Endothelial cell of umbilical vein (primary cell): ENCODE data around the gene KRTCAP2.

ENCODE experiments used
- CTCF ChIP-seq, 2 donors: IDR thresholded peaks; 1 replicate in 1 of 2; 2 replicates in 1 of 2; pipeline ENCODE4 v1.5.1; 2011; ENCODE audit warnings: low read length in 2 of 2, mild to moderate bottlenecking in 2 of 2, moderate library complexity in 2 of 2, control low read depth in 1 of 2, inconsistent platforms in 1 of 2, low read depth in 1 of 2; ENCODE audit not compliant: insufficient read depth in 1 of 2; ENCODE audit errors: extremely low read depth in 1 of 2
- EZH2 ChIP-seq: IDR thresholded peaks from 2 replicates; pipeline ENCODE4 v1.6.1; 2012; ENCODE audit warnings: borderline replicate concordance, low read depth, mild to moderate bottlenecking, moderate library complexity, low read length, inconsistent platforms; ENCODE audit not compliant: severe bottlenecking
- FOS ChIP-seq: IDR thresholded peaks from 2 replicates; pipeline ENCODE4 v1.6.1; 2011; ENCODE audit warnings: mild to moderate bottlenecking, low read length, moderate library complexity, borderline replicate concordance; ENCODE audit not compliant: insufficient read depth
- GATA2 ChIP-seq: IDR thresholded peaks from 2 replicates; pipeline ENCODE4 v1.7.0; 2011; ENCODE audit warnings: low read depth, mild to moderate bottlenecking, moderate library complexity, mixed read lengths, low read length; ENCODE audit not compliant: insufficient read length, insufficient read depth
- JUN ChIP-seq: IDR thresholded peaks from 2 replicates; pipeline ENCODE4 v1.6.1; 2011; ENCODE audit warnings: borderline replicate concordance, low read depth; ENCODE audit not compliant: insufficient read length, insufficient read depth
- MYC ChIP-seq: IDR thresholded peaks from one replicate; pipeline ENCODE4 v1.6.1; 2011; ENCODE audit warnings: mild to moderate bottlenecking, low read depth, low read length
- POLR2A ChIP-seq: IDR thresholded peaks from 2 replicates; pipeline ENCODE4 v1.6.1; 2012; ENCODE audit warnings: low read depth, mild to moderate bottlenecking, control low read depth, low read length
- POLR2AphosphoS5 ChIP-seq: IDR thresholded peaks from 2 replicates; pipeline ENCODE4 v1.6.1; 2012; ENCODE audit warnings: low read depth, mild to moderate bottlenecking, control low read depth, low read length, moderate library complexity; ENCODE audit not compliant: insufficient read depth
- TF ChIP-seq, protein P1 (sequence below): IDR thresholded peaks from 2 replicates; pipeline ENCODE4 v1.6.1; 2011; ENCODE audit not compliant: insufficient read depth, insufficient read length

DNA sequence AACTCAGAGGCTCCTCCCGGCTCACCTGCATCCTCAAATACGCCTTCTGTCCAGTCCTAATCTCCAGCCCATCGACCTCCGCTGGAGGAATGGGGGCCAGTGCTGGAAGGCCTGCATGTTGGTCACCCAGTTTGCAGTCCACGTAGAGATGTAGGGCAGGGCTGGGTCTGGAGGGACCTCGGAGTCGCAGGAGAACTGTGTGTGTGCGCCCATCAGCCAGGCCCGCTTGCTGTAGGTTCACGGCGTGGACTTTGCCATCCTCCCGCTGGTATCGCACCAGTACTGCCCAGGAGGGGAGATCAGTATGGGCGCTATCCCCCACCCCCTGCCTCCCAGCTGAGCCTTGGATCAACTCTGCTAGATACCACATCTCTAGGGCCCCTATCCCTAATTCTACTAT, 31.9 kb upstream of the KRTCAP2 start:
- TF ChIP-seq CTCF (IDR thresholded peaks at IDR 0.05; ENCODE audit: extremely low read depth in 1 of 2, insufficient read depth in 1 of 2, low read depth in 1 of 2, low read length in 2 of 2) (no peak), POLR2AphosphoS5 (no peak), POLR2A (no peak), MYC (no peak), GATA2 (no peak), EZH2 (no peak), JUN (no peak), FOS (no peak)
- TF ChIP-seq, protein P1, sequence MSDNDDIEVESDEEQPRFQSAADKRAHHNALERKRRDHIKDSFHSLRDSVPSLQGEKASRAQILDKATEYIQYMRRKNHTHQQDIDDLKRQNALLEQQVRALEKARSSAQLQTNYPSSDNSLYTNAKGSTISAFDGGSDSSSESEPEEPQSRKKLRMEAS, result no peak
